HCT116 (cell line): Measurements from ENCODE around the gene FAAH2. TPM values are rescaled to one million over a fixed set of nuclear protein-coding genes. Genes with fewer than 3 reads are reported as not detected.

Experiments used
- ATAC-seq: fragments of 200-7000 bp; cut with Tn5 transposase; 2 replicates; pipeline ENCODE4 v1.9.1; 2020; ENCODE audit warnings: mild to moderate bottlenecking, moderate library complexity
- BruUV-seq: library from RNA; stranded (reverse); fragments of 400-500 nt; replicated peaks from 2 replicates; lab custom pipeline; 2021; lab: Mats Ljungman, UMichigan
- CTCF ChIA-PET: fragments of 300-600 bp; sonication (Branson Sonifier 250); formaldehyde crosslinking; loops from one replicate; lab custom pipeline; 2021; ENCODE audit warnings: antibody characterized with exemption; lab: Charles Lee
- POLR2A ChIA-PET: fragments of 300-600, 350-600 bp; sonication (Branson Sonifier 250); formaldehyde crosslinking; loops from one replicate; lab custom pipeline; 2021; ENCODE audit warnings: antibody characterized with exemption; lab: Charles Lee
- RAD21 ChIA-PET, 2 experiments: fragments of 300-600 bp; sonication (Branson Sonifier 250); formaldehyde crosslinking; loops; one replicate each; lab custom pipeline; 2023; ENCODE audit warnings: low total read pairs in 2 of 2; ENCODE audit not compliant: uncharacterized antibody in 2 of 2, unreplicated experiment in 2 of 2, low non-redundant PET in 1 of 2; lab: Charles Lee
- DNase-seq: peaks from one replicate; pipeline ENCODE4 v3.0.0-alpha.2; 2010; ENCODE audit warnings: low read depth, low spot score
- H2AFZ ChIP-seq: fragments of 200-600 bp; shearing (Covaris generic), sonication (generic); 2 replicates; pipeline ENCODE4 v1.6.1; 2017; ENCODE audit warnings: low read depth, mixed run types, mixed read lengths, antibody characterized with exemption, low read length; ENCODE audit not compliant: poor library complexity, severe bottlenecking
- H3K27ac ChIP-seq: 2 replicates; pipeline ENCODE4 v1.5.1; 2012; ENCODE audit warnings: low read depth, low read length
- H3K27me3 ChIP-seq: fragments of 200-600 bp; sonication (generic); 2 replicates; pipeline ENCODE4 v1.6.1; 2016; ENCODE audit warnings: mixed run types, low read length, mixed read lengths; ENCODE audit not compliant: insufficient read depth
- H3K36me3 ChIP-seq, 2 experiments: fragments of 200-500 bp in 1 of 2; fragments of 200-600 bp in 1 of 2; sonication (Bioruptor generic) in 1 of 2; sonication (generic) in 1 of 2; 2 replicates each; pipeline versions ENCODE4 v1.5.1 to v1.6.1; 2014 to 2016; ENCODE audit warnings: low read length in 2 of 2, inconsistent platforms in 1 of 2, mixed read lengths in 1 of 2, mixed run types in 1 of 2; ENCODE audit not compliant: insufficient read depth in 2 of 2, control insufficient read depth in 1 of 2
- H3K4me1 ChIP-seq, 2 experiments: fragments of 200-600 bp in 1 of 2; sonication (generic) in 1 of 2; 2 replicates each; pipeline versions ENCODE4 v1.5.1 to v1.6.1; 2012 to 2017; ENCODE audit warnings: low read length in 2 of 2, inconsistent platforms in 1 of 2, mild to moderate bottlenecking in 1 of 2, mixed read lengths in 1 of 2, mixed run types in 1 of 2, moderate library complexity in 1 of 2; ENCODE audit not compliant: insufficient read depth in 2 of 2, control insufficient read depth in 1 of 2
- H3K4me2 ChIP-seq: fragments of 200-600 bp; sonication (generic); 2 replicates; pipeline ENCODE4 v1.6.1; 2017; ENCODE audit warnings: mixed run types, low read length, mixed read lengths
- H3K4me3 ChIP-seq, 2 experiments: fragments of 200-600 bp in 1 of 2; sonication (generic) in 1 of 2; replicated peaks in 1 of 2; 2 replicates each; pipeline ENCODE4 v1.5.1; 2011 to 2016; ENCODE audit warnings: low read length in 2 of 2, control low read depth in 1 of 2, low read depth in 1 of 2, mild to moderate bottlenecking in 1 of 2, mixed read lengths in 1 of 2, mixed run types in 1 of 2
- H3K79me2 ChIP-seq: fragments of 200-600 bp; sonication (generic); 2 replicates; pipeline ENCODE4 v1.6.1; 2017; ENCODE audit warnings: mild to moderate bottlenecking, mixed run types, low read length, moderate library complexity, mixed read lengths; ENCODE audit not compliant: insufficient read depth
- H3K9ac ChIP-seq: fragments of 200-600 bp; sonication (generic); 2 replicates; pipeline ENCODE4 v1.6.1; 2016; ENCODE audit warnings: low read length, mixed read lengths
- H3K9me2 ChIP-seq: fragments of 200-600 bp; sonication (generic), shearing (Covaris generic); 2 replicates; pipeline ENCODE4 v1.6.1; 2017; ENCODE audit warnings: mixed run types, mild to moderate bottlenecking, moderate library complexity; ENCODE audit not compliant: insufficient read depth
- H3K9me3 ChIP-seq, 2 experiments: fragments of 200-500 bp in 1 of 2; fragments of 200-600 bp in 1 of 2; sonication (Bioruptor generic) in 1 of 2; sonication (generic) in 1 of 2; 2 replicates each; pipeline ENCODE4 v1.6.1; 2014 to 2017; ENCODE audit warnings: low read length in 2 of 2, mixed read lengths in 2 of 2, inconsistent platforms in 1 of 2, low read depth in 1 of 2, mild to moderate bottlenecking in 1 of 2, mixed run types in 1 of 2, moderate library complexity in 1 of 2; ENCODE audit not compliant: control insufficient read depth in 1 of 2, insufficient read depth in 1 of 2
- H4K20me1 ChIP-seq: fragments of 200-600 bp; sonication (generic), shearing (Covaris generic); 2 replicates; pipeline ENCODE4 v1.6.1; 2017; ENCODE audit warnings: mixed run types, mild to moderate bottlenecking, moderate library complexity; ENCODE audit not compliant: insufficient read depth
- ATF3 ChIP-seq: IDR thresholded peaks from 2 replicates; pipeline ENCODE4 v1.6.1; 2012
- EGR1 ChIP-seq: IDR thresholded peaks from 2 replicates; pipeline ENCODE4 v1.6.1; 2012; ENCODE audit warnings: low read depth
- EZH2 ChIP-seq: fragments of 200-600 bp; sonication (generic); IDR thresholded peaks from 2 replicates; pipeline ENCODE4 v1.6.1; 2017; ENCODE audit warnings: antibody characterized with exemption, mixed run types
- EZH2phosphoT487 ChIP-seq: fragments of 200-600 bp; IDR thresholded peaks from 2 replicates; pipeline ENCODE4 v1.6.1; 2018; ENCODE audit warnings: antibody characterized with exemption, borderline replicate concordance
- JUND ChIP-seq: IDR thresholded peaks from 2 replicates; pipeline ENCODE4 v1.6.1; 2012
- MAX ChIP-seq: IDR thresholded peaks from 2 replicates; pipeline ENCODE4 v1.6.1; 2012
- POLR2A ChIP-seq: IDR thresholded peaks from 2 replicates; pipeline ENCODE4 v1.7.0; 2011; ENCODE audit warnings: borderline replicate concordance; ENCODE audit not compliant: insufficient read depth, insufficient read length; ENCODE audit errors: extremely low read depth
- POLR2AphosphoS5 ChIP-seq: IDR thresholded peaks from 2 replicates; pipeline ENCODE4 v1.6.1; 2011; ENCODE audit warnings: mild to moderate bottlenecking, low read depth, low read length, moderate library complexity
- RAD21 ChIP-seq: IDR thresholded peaks from 2 replicates; pipeline ENCODE4 v1.6.1; 2012; ENCODE audit warnings: low read depth, mild to moderate bottlenecking
- SIN3A ChIP-seq: IDR thresholded peaks from 2 replicates; pipeline ENCODE4 v1.6.1; 2012; ENCODE audit warnings: low read depth
- SP1 ChIP-seq: IDR thresholded peaks from 2 replicates; pipeline ENCODE4 v1.6.1; 2012; ENCODE audit warnings: low read depth
- SRF ChIP-seq: IDR thresholded peaks from 2 replicates; pipeline ENCODE4 v1.6.1; 2012; ENCODE audit warnings: low read depth
- ZBTB33 ChIP-seq: IDR thresholded peaks from 2 replicates; pipeline ENCODE4 v1.6.1; 2011; ENCODE audit warnings: mild to moderate bottlenecking, low read length, moderate library complexity; ENCODE audit not compliant: insufficient replicate concordance; ENCODE audit errors: extremely low read depth
- ZNF274 ChIP-seq: fragments of 200-500 bp; sonication (Bioruptor generic); IDR thresholded peaks from 2 replicates; pipeline ENCODE4 v1.6.1; 2014; ENCODE audit warnings: mild to moderate bottlenecking, low read depth, low read length, inconsistent platforms
- intact Hi-C: fragments of 100-400 bp; cut with micrococcal nuclease; formaldehyde crosslinking; loops from 2 replicates; pipeline ENCODE4 v1.10.0; 2022
- total RNA-seq: library from RNA; stranded (reverse); gene quantifications from one replicate; pipeline ENCODE4 v1.2.1, GENCODE V29; 2021; ENCODE audit not compliant: unreplicated experiment

Gene FAAH2
- total RNA-seq, 1 experiment from 2014 or later = 6.1 TPM

- Histone ChIP-seq H4K20me1 (no peaks in the 10 kb centered on the region), H3K27ac (no peak overlapping the region), H3K4me2 (no peak overlapping the region), H3K4me1 (no peaks in the 10 kb centered on the region), H3K9ac (no peak overlapping the region), H3K79me2 (no peaks in the 10 kb centered on the region), H3K9me3 (no peaks in the 10 kb centered on the region), H3K36me3 (no peaks in the 10 kb centered on the region), H2AFZ (no peak overlapping the region), H3K4me3 (no peak overlapping the region), H3K27me3 (no peaks in the 10 kb centered on the region), H3K9me2 (no peaks in the 10 kb centered on the region)
- intact Hi-C loops = no loop called here
- no peak for ATAC-seq
- no peak for DNase-seq
- no TSS peak for BruUV-seq
- ChIA-PET CTCF (no interaction called here), POLR2A (no interaction called here), RAD21 (no interaction called here)
- no peak for TF ChIP-seq MAX
- TF ChIP-seq POLR2A = no peak
- no peak for TF ChIP-seq SP1
- no peak for TF ChIP-seq ZNF274
- no peak for TF ChIP-seq POLR2AphosphoS5
- TF ChIP-seq EZH2 = no peak
- TF ChIP-seq EZH2phosphoT487 = no peak
- TF ChIP-seq EGR1 = no peak
- TF ChIP-seq SRF = no peak
Observed at GRCh38 chrX:57364145-57364544, 77.6 kb downstream of the FAAH2 start.

GRCh38 chrX:57366430-57366829 lies 79.9 kb downstream of the FAAH2 start:
- Histone ChIP-seq H3K27ac (no peak overlapping the region), H3K79me2 (no peaks in the 10 kb centered on the region), H3K4me2 (no peak overlapping the region), H3K36me3 (no peaks in the 10 kb centered on the region), H3K4me1 (no peaks in the 10 kb centered on the region), H3K9me3 (no peaks in the 10 kb centered on the region), H3K9me2 (no peaks in the 10 kb centered on the region), H2AFZ (no peak overlapping the region), H3K9ac (no peak overlapping the region), H3K4me3 (no peak overlapping the region), H4K20me1 (no peaks in the 10 kb centered on the region), H3K27me3 (no peaks in the 10 kb centered on the region)
- ChIA-PET CTCF (no interaction called here), RAD21 (no interaction called here), POLR2A (no interaction called here)
- intact Hi-C loops = no loop called here
- DNase-seq (no peak), ATAC-seq (no peak)
- TF ChIP-seq RAD21 (no peak), ZBTB33 (no peak), MAX (no peak), SIN3A (no peak), POLR2AphosphoS5 (no peak), JUND (no peak), ATF3 (no peak)
- BruUV-seq = no TSS peak
